MM.1S (cell line): ENCODE measurements around the gene CDCP2.
"Not testable (repeated sequence)": the region's sequence is repeated elsewhere in the genome, so short reads cannot be mapped to it uniquely, and the experiment has no call there.

Experiments
- DNase-seq: peaks from one replicate; pipeline ENCODE4 v3.0.0-alpha.2; 2015
- H2AFZ ChIP-seq: fragments of 300-600 bp; sonication (generic); 2 replicates; pipeline ENCODE4 v1.6.0; 2016; ENCODE audit warnings: antibody characterized with exemption, low read length
- H3F3A ChIP-seq: fragments of 300-600 bp; sonication (generic); 2 replicates; pipeline ENCODE4 v1.6.1; 2016; ENCODE audit warnings: mild to moderate bottlenecking, antibody characterized with exemption, low read length, moderate library complexity, mixed read lengths; ENCODE audit not compliant: insufficient read depth
- H3K27ac ChIP-seq: fragments of 300-600 bp; sonication (generic); 2 replicates; pipeline ENCODE4 v1.5.1; 2016; ENCODE audit warnings: mild to moderate bottlenecking, low read length
- H3K27me3 ChIP-seq: fragments of 300-600 bp; sonication (generic); replicated peaks from 2 replicates; pipeline ENCODE4 v1.6.0; 2016; ENCODE audit warnings: low read length; ENCODE audit not compliant: insufficient read depth
- H3K36me3 ChIP-seq: fragments of 300-600 bp; sonication (generic); replicated peaks from 2 replicates; pipeline ENCODE4 v1.6.1; 2016; ENCODE audit warnings: mild to moderate bottlenecking, low read length, mixed read lengths; ENCODE audit not compliant: insufficient read depth
- H3K4me1 ChIP-seq: fragments of 300-600 bp; sonication (generic); 2 replicates; pipeline ENCODE4 v1.6.1; 2016; ENCODE audit warnings: low read length, mixed read lengths
- H3K4me2 ChIP-seq: fragments of 300-600 bp; sonication (generic); 2 replicates; pipeline ENCODE4 v1.6.0; 2016; ENCODE audit warnings: low read depth, low read length
- H3K4me3 ChIP-seq: fragments of 300-600 bp; sonication (generic); 2 replicates; pipeline ENCODE4 v1.5.1; 2016; ENCODE audit warnings: low read length, mixed read lengths
- H3K79me2 ChIP-seq: fragments of 300-600 bp; sonication (generic); 2 replicates; pipeline ENCODE4 v1.6.1; 2016; ENCODE audit warnings: mixed run types, low read length, mixed read lengths
- H3K9ac ChIP-seq: fragments of 300-600 bp; sonication (generic); 2 replicates; pipeline ENCODE4 v1.6.1; 2016; ENCODE audit warnings: low read length, mixed read lengths
- H3K9me2 ChIP-seq: fragments of 300-600 bp; sonication (generic); replicated peaks from 2 replicates; pipeline ENCODE4 v1.6.1; 2016; ENCODE audit warnings: mild to moderate bottlenecking, low read length, mixed read lengths; ENCODE audit not compliant: insufficient read depth
- H3K9me3 ChIP-seq: fragments of 300-600 bp; sonication (generic); replicated peaks from 2 replicates; pipeline ENCODE4 v1.6.1; 2016; ENCODE audit warnings: mild to moderate bottlenecking, low read length, mixed read lengths; ENCODE audit not compliant: insufficient read depth
- H4K20me1 ChIP-seq: fragments of 300-600 bp; sonication (generic); 2 replicates; pipeline ENCODE4 v1.6.1; 2016; ENCODE audit warnings: mild to moderate bottlenecking, low read length, moderate library complexity, mixed read lengths; ENCODE audit not compliant: insufficient read depth
- EZH2 ChIP-seq: fragments of 300-600 bp; sonication (generic); optimal IDR thresholded peaks from 2 replicates; pipeline ENCODE3; 2017; ENCODE audit warnings: low read depth, mild to moderate bottlenecking, antibody characterized with exemption, low read length, mixed read lengths
- EZH2phosphoT487 ChIP-seq: fragments of 300-600 bp; sonication (generic); IDR thresholded peaks from 2 replicates; pipeline ENCODE4 v1.6.1; 2018; ENCODE audit warnings: antibody characterized with exemption, low read length
- TF ChIP-seq, protein P1 (sequence below): fragments of 300-600 bp; sonication (generic); IDR thresholded peaks from 2 replicates; pipeline ENCODE4 v1.5.1; 2016; ENCODE audit warnings: antibody characterized with exemption, low read length, mixed read lengths

Gene CDCP2

DNA sequence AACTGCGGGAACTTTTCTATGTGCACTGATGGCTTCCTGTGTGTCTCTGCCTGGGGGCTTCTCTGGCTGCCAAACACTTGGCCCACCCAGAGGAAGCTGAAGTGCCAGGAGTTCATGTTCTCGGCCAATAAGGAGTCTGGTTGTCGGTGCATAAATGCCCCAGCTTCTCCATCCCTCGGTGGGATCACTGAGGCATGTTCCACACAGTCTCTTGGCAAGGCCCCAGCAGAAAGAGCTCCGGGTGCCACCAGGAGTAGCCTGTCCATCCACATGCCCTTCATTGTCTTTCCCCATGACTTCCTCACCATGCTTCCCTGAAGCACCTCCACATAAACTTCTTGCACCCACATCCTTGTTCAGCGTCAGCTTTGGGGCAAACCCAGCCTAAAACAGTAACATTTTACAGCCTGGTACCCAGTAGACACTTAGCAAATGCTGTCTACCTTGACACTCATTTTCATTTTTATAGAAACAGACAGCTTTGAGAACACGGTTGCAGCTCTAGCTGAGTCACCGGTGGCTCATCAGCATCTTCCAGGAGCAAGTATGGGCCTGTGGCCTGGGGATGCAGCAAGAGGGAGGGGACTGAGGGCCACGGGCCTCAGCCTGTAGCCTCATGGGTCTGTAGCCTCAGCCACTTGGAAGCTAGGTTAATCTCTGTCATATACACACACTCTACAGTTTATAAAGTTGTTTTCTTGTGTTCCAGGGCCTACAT lies 14.8 kb upstream of the CDCP2 start:
- TF ChIP-seq, protein P1, sequence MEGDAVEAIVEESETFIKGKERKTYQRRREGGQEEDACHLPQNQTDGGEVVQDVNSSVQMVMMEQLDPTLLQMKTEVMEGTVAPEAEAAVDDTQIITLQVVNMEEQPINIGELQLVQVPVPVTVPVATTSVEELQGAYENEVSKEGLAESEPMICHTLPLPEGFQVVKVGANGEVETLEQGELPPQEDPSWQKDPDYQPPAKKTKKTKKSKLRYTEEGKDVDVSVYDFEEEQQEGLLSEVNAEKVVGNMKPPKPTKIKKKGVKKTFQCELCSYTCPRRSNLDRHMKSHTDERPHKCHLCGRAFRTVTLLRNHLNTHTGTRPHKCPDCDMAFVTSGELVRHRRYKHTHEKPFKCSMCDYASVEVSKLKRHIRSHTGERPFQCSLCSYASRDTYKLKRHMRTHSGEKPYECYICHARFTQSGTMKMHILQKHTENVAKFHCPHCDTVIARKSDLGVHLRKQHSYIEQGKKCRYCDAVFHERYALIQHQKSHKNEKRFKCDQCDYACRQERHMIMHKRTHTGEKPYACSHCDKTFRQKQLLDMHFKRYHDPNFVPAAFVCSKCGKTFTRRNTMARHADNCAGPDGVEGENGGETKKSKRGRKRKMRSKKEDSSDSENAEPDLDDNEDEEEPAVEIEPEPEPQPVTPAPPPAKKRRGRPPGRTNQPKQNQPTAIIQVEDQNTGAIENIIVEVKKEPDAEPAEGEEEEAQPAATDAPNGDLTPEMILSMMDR, result no peak
- TF ChIP-seq EZH2, result no peak
- TF ChIP-seq EZH2phosphoT487, result no peak
- H3K4me1 ChIP-seq, result no peaks in the 10 kb centered on the region
- no peaks in the 10 kb centered on the region for H3K9me2 ChIP-seq
- no peak overlapping the region for H3K9ac ChIP-seq
- H3K27me3 ChIP-seq, result no peaks in the 10 kb centered on the region
- no peak for DNase-seq
- H3F3A ChIP-seq, result no peaks in the 10 kb centered on the region
- H3K36me3 ChIP-seq, result no peaks in the 10 kb centered on the region
- H2AFZ ChIP-seq, result no peak overlapping the region
- no peak overlapping the region for H3K27ac ChIP-seq
- no peak overlapping the region for H3K4me2 ChIP-seq
- H4K20me1 ChIP-seq, result no peaks in the 10 kb centered on the region
- no peaks in the 10 kb centered on the region for H3K79me2 ChIP-seq
- H3K9me3 ChIP-seq, result no peaks in the 10 kb centered on the region
- H3K4me3 ChIP-seq, result no peak overlapping the region

DNA sequence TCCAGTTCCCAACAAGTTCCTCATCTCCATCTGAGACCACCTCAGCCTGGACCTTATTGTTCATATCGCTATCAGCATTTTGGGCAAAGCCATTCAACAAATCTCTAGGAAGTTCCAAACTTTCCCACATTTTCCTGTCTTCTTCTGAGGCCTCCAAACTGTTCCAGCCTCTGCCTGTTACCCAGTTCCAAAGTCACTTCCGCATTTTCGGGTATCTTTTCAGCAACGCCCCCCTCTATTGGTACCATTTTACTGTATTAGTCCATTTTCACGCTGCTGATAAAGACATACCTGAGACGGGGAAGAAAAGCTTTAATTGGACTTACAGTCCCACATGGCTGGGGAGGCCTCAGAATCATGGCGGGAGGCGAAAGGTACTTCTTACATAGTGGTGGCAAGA lies 13.6 kb upstream of the CDCP2 start:
- not testable (repeated sequence) for H3F3A ChIP-seq, H3K9ac ChIP-seq, H3K4me3 ChIP-seq, H3K4me2 ChIP-seq, DNase-seq, H2AFZ ChIP-seq, H3K79me2 ChIP-seq, H3K27ac ChIP-seq, H4K20me1 ChIP-seq, H3K4me1 ChIP-seq, H3K36me3 ChIP-seq, H3K27me3 ChIP-seq, H3K9me3 ChIP-seq, H3K9me2 ChIP-seq

DNA sequence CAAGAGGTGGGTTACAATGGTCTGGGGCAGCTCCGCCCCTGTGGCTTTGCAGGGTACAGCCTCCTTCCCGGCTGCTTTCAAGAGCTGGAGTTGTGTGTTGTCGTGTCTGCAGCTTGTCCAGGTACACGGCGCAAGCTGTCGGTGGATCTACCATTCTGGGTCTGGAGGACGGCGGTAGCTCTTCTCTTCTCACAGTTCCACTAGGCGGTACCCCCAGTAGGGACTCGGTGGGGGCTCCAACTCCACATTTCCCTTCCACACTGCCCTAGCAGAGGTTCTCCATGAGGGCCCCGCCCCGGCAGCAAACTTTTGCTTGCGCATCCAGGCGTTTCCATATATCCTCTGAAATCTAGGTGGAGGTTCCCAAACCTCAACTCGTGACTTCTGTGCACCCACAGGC lies 12.3 kb upstream of the CDCP2 start:
- no peak for DNase-seq
- Histone ChIP-seq H3K9me3 (no peaks in the 10 kb centered on the region), H3K36me3 (no peaks in the 10 kb centered on the region), H3K9me2 (no peaks in the 10 kb centered on the region), H3K9ac (no peak overlapping the region), H3K4me1 (no peaks in the 10 kb centered on the region), H3K79me2 (no peaks in the 10 kb centered on the region), H3F3A (no peaks in the 10 kb centered on the region), H4K20me1 (no peaks in the 10 kb centered on the region), H3K27me3 (no peaks in the 10 kb centered on the region), H2AFZ (no peak overlapping the region), H3K27ac (no peak overlapping the region), H3K4me2 (no peak overlapping the region), H3K4me3 (no peak overlapping the region)
- TF ChIP-seq, protein P1, result no peak
- TF ChIP-seq EZH2phosphoT487 (no peak), EZH2 (no peak)

DNA sequence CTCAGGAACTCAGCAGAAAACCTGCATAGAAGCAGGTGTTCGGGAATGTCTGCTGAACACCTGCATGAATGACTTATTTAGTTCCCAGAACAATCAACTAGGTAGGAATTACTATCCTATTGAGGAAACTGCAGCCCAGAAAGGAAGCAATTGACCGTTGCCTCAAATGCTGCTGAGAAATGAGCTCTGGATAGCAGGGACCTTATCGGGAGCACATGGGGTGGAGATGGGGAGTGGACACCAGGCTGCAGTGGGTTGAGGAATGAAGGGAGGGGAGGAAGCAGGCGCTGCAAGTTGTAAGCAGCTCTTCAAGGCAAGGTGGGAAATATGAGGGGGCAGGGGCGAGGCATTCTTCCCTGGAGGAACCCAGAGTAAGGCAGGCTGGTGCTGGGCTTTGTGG lies 10.8 kb upstream of the CDCP2 start:
- Histone ChIP-seq H3K27me3 (no peaks in the 10 kb centered on the region), H3K27ac (no peak overlapping the region), H2AFZ (no peak overlapping the region), H3K9me3 (no peaks in the 10 kb centered on the region), H4K20me1 (no peaks in the 10 kb centered on the region), H3K4me2 (no peak overlapping the region), H3K36me3 (no peaks in the 10 kb centered on the region), H3K4me1 (no peaks in the 10 kb centered on the region), H3K79me2 (no peaks in the 10 kb centered on the region), H3K9ac (no peak overlapping the region), H3K4me3 (no peak overlapping the region), H3F3A (no peaks in the 10 kb centered on the region), H3K9me2 (no peaks in the 10 kb centered on the region)
- no peak for DNase-seq
- TF ChIP-seq EZH2 (no peak), EZH2phosphoT487 (no peak)
- TF ChIP-seq, protein P1, result no peak
